Calu3 (cell line): ENCODE data around the gene CDHR5. TPM values are rescaled to one million over a fixed set of nuclear protein-coding genes. Genes with fewer than 3 reads are reported as not detected.

Source experiments
- microRNA-seq: library from miRNA; unstranded; fragments of <30 nt; microRNA quantifications from one replicate; pipeline ENCODE4 v1.2.0, GENCODE V29; 2022
- total RNA-seq: library from RNA; stranded (reverse); gene quantifications from 2 replicates; pipeline ENCODE4 v1.2.3, GENCODE V29; 2022

The CDHR5 gene
- total RNA-seq, 1 experiment from 2014 or later: 5.0 TPM

Small RNA genes lying within 50 kb of the gene (microRNA-seq; reads per million reads assigned to microRNA genes)
- 660 reads per million, percentile 81 among the genes with 10 or more reads in this experiment for gene MIR210

Other genes with a start within 250 kb of the CDHR5 start
- gene PKP3, start 230.7 kb downstream of the CDHR5 start, total RNA-seq: 128 and 154 TPM in 2 replicates
- gene SIGIRR, start 210.0 kb downstream of the CDHR5 start, total RNA-seq: 76.3 and 83.6 TPM in 2 replicates
- gene ANO9, start 182.9 kb downstream of the CDHR5 start, total RNA-seq: 27.2 and 32.2 TPM in 2 replicates
- 25.1 and 30.4 TPM in 2 replicates for gene PTDSS2, start 174.7 kb downstream of the CDHR5 start, total RNA-seq
- 103 and 107 TPM in 2 replicates for gene RNH1, start 117.7 kb downstream of the CDHR5 start, total RNA-seq
- gene HRAS, start 89.4 kb downstream of the CDHR5 start, total RNA-seq: 42.1 and 47.9 TPM in 2 replicates
- gene LRRC56, start 87.4 kb downstream of the CDHR5 start, total RNA-seq: 2.2 and 2.6 TPM in 2 replicates
- 7.2 and 7.8 TPM in 2 replicates for gene LMNTD2, start 64.2 kb downstream of the CDHR5 start, total RNA-seq
- 93.3 and 100 TPM in 2 replicates for gene RASSF7, start 64.0 kb downstream of the CDHR5 start, total RNA-seq
- 42.3 and 43.2 TPM in 2 replicates for gene PHRF1, start 48.5 kb downstream of the CDHR5 start, total RNA-seq
- 48.7 and 93.5 TPM in 2 replicates for gene IRF7, start 9.0 kb downstream of the CDHR5 start, total RNA-seq
- not detected in 2 replicates for gene SCT, start 2.2 kb upstream of the CDHR5 start, total RNA-seq
- 1.3 TPM in 2 replicates for gene DRD4, start 12.3 kb upstream of the CDHR5 start, total RNA-seq
- 57.0 and 59.0 TPM in 2 replicates for gene DEAF1, start 70.3 kb upstream of the CDHR5 start, total RNA-seq
- gene TMEM80, start 70.9 kb upstream of the CDHR5 start, total RNA-seq: 21.2 and 29.9 TPM in 2 replicates
- 212 and 213 TPM in 2 replicates for gene EPS8L2, start 81.3 kb upstream of the CDHR5 start, total RNA-seq
- 359 and 379 TPM in 2 replicates for gene TALDO1, start 122.5 kb upstream of the CDHR5 start, total RNA-seq
- 73.8 and 83.3 TPM in 2 replicates for gene GATD1, start 152.5 kb upstream of the CDHR5 start, total RNA-seq
- gene CEND1, start 165.1 kb upstream of the CDHR5 start, total RNA-seq: not detected in 2 replicates
- gene SLC25A22, start 173.3 kb upstream of the CDHR5 start, total RNA-seq: 44.5 and 53.6 TPM in 2 replicates
- gene PIDD1, start 180.3 kb upstream of the CDHR5 start, total RNA-seq: 15.9 and 16.3 TPM in 2 replicates
- gene RPLP2, start 185.0 kb upstream of the CDHR5 start, total RNA-seq: 1,351 and 1,381 TPM in 2 replicates
- gene PNPLA2, start 194.0 kb upstream of the CDHR5 start, total RNA-seq: 134 and 151 TPM in 2 replicates
- 33.4 and 35.3 TPM in 2 replicates for gene CRACR2B, start 203.0 kb upstream of the CDHR5 start, total RNA-seq
- 472 and 482 TPM in 2 replicates for gene CD151, start 208.0 kb upstream of the CDHR5 start, total RNA-seq
- gene POLR2L, start 217.6 kb upstream of the CDHR5 start, total RNA-seq: 107 and 115 TPM in 2 replicates
- gene TSPAN4, start 217.9 kb upstream of the CDHR5 start, total RNA-seq: 28.9 and 36.3 TPM in 2 replicates